CD4-positive, alpha-beta T cell treated with Interferon alpha-2 for 1 hour (primary cell): ENCODE data around the gene RECQL5.
A peak's percentile ranks its signal among the peaks of the same experiment; 100 is the strongest.

ENCODE experiments used
- DNase-seq, 2 donors: peaks; one replicate each; pipeline ENCODE4 v3.0.0-alpha.2; 2020 to 2022

RECQL5 gene

GRCh38 chr17:75685499-75685898 is 18.5 kb upstream of the RECQL5 start:
- DNase-seq: no peak

DNA sequence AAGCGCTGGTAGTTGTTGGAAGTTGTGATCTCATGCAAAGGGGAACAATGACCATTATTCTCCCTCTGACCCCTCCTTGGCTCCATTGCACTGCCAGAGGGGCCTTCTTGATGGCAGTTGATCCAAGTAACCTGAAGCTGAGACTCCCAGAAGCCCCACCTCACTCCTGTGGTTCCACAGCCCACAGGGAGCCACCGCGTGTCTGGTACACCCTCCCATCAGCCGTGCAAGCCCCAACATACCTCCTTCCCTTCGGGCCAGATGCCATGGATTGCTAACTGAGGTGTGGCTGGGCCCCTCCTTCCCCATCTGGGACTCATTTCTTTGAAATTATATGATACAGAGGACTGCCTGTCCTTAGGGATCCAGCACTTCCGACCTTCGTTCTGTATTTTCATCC is 18.0 kb upstream of the RECQL5 start:
- DNase-seq: no peak

- DNase-seq: no peak
These were observed 17.3 kb upstream of the RECQL5 start for GRCh38 chr17:75684249-75684648.

- DNase-seq: no peak
These were observed 16.6 kb upstream of the RECQL5 start for GRCh38 chr17:75683583-75683982.

- no peak for DNase-seq
These were observed 14.3 kb upstream of the RECQL5 start for GRCh38 chr17:75681289-75681688.

GRCh38 chr17:75680431-75680830 is 13.5 kb upstream of the RECQL5 start:
- no peak for DNase-seq

DNA sequence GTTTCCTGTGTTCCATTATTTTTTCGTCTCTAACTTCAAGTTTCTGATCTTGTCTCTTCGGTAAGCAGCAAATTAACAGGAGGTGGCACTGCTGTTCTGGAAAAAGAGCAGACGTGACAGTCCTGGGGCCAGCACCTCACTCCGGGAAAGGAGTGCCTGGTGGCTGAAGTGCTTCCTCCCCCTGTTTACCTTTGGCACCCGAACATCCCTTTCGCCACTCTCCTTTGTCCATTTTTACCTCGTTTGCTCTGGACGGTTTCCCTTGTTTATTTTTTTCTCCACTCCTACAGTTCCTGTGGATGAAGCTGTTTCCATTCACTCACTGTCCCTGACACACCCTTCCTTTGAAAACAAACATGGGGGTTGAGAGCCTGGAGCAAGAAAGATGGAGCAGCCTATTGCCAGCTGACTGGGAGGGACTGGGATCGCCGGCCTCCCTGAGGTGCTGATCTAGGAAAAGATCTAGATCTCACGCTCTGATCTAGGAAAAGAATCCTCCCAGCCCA is 12.8 kb upstream of the RECQL5 start:
- DNase-seq: no peak

- DNase-seq: no peak
These were observed 9.5 kb upstream of the RECQL5 start for GRCh38 chr17:75676461-75676860.

DNA sequence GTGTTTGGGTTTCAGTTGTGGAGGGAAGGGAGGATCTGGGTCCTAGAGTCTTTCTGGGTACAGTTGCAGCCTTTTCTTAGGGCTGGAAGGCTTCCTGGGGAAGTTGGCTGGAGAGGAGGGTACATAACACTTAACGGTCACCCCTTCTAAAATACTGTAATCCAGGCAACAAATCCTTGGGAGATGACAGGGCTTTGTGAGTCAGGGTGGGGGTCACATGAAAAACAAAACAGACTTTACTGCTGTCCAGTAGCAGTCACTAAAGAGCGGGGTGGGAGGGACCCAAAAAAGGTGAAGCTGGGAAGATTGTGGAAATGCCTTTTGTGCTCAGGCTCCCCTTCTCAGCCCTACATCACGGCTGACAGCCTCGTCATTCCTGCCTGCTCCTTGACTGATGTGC is 6.5 kb upstream of the RECQL5 start:
- DNase-seq: no peak

DNA sequence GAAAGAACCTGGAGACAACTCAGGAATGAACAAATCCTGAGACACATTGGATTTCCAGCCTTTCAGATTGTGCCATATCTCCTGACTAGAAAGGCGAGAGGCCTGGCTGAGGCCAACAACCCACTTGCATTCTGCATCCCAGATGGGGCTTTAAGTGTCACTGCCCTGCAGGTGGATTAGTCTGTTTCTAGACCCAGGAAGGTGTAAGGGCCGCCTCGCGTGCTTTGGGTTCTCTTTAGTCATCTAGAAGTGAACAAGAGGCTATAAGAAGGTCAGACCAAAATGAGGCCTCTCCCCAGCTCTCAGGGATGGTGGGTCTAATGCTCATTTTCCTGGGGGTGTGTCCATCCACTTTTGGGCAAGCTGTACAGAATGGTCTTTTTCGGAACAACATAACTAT is 5.1 kb upstream of the RECQL5 start:
- no peak for DNase-seq

DNA sequence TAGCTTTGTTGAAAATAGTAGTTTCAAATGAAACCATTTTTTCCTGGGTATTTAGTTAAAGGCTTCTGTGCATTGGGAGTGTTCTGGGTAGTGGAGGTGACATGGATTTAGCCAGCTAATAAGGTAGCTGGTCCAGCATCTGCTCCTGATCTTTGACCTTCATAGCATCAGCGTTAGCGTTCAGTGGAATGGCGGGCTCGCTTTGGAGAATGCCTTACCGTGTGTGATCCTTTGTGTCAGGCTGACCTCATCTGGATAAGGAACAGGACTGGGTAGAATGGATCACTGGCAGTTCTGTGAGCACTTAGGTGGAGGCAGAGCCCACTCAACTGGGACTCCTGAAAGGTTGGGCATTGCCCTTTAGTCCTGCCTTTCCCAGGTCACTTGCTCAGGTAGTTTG is 3.9 kb upstream of the RECQL5 start:
- no peak for DNase-seq

DNA sequence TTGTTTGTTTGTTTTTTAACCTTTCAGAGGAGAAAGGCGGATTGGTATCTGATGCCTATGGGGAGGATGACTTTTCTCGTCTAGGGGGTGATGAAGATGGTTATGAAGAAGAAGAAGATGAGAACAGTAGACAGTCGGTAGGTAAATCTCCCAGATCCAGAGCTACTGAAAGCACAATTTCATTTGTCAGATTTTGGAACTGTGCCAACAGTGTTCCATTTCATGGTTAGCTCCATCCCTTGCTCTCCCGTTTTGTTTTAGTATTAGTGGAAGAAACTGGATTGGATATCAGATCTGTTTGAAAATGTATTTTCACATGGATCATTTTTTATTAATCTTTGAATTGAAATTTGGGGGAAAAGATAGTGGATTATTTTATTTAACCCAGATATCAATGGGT is 1.5 kb upstream of the RECQL5 start:
- DNase-seq: no peak

DNA sequence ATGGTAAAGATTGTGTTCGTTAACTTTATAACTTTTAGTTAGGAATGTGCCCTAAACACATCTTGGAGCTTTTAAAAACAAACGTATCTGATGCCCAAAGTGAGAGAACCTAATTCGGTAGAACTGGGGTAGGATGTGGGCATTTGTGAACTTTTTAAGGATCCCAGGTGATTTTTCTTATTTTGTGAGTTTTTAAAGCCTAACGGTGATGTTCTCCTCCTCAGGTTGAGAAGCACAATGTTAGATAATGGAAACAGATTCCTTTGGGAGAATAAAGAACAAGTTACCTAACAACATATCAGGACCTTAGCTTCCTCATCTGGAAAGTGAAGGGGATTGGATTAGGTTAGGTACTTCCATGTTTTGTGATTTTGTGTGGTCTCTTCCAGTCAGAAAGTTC is 871 bp upstream of the RECQL5 start:
- no peak for DNase-seq

DNA sequence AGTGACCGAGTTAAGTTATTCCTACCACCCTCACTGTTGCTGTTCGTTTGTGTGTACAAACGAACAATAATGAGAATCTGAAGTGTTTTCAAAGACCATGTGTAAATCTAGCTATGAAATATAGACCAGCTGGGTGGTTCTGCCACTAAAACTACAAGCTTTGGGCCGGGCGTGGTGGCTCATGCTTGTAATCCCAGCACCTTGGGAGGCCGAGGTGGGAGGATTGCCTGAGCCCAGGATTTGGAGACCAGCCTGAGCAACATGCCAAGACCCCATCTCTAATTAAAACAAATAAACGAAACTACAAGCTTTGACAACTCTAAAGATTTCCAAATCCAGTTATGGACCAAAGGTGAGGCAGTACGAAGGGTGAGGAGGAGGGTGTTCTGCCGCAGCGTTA is 973 bp downstream of the RECQL5 start:
- DNase-seq: no peak

- peak in 1 of 2 donors; percentile 38 for DNase-seq
These were observed 2.8 kb downstream of the RECQL5 start for GRCh38 chr17:75664099-75664549.

- no peak for DNase-seq
These were observed 4.4 kb downstream of the RECQL5 start for GRCh38 chr17:75662511-75662910.

DNA sequence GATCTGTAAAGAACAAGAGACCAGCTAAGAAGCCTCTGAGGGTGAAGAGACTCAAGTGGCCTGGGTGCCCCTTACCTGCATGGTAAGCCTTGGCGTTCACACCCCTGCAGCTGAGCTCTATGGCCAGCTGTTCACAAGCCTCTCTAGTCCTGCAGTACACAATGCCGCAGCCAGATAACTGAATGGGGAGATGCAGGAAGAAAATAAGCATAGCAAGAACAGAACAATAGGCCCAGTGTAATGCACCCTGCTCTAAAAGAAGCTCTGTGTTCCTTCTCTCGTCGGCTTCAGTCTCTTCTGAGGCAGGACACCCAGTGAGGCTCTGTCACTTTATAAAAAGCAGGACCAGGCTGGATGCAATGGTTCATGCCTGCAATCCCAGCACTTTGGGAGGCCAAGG is 5.4 kb downstream of the RECQL5 start:
- DNase-seq: no peak

- DNase-seq: no peak
These were observed 8.7 kb downstream of the RECQL5 start for GRCh38 chr17:75658237-75658636.

GRCh38 chr17:75654176-75654575 is 12.8 kb downstream of the RECQL5 start:
- DNase-seq: no peak

DNA sequence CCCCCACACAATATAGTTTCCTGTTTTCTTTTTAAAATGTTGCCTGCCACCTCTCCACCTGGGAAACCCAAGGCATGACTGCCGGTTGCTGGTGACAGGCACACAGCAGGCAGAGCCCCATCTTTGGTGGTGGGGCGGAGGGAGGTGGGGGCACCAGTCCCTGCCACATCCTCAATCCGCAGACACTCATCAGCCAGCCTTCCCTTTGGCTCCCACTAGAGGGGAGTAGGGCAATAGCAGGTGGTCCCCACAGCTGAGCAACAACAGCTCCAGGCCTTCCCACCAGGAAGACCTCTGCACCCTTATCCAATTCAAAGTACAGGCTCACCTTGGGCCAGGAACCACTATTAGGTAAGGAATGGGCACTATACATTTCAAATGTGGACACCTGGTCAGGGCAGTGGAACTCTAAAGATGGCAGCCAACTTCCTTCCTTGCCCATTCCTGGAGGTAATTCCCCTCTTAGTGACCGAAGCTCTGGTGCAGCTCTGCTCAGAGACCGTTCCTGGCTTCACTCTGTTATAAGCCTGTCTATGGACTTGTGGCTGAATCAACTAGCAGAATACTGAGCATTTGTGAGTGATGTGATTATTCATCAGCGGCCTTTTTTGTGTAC is 13.9 kb downstream of the RECQL5 start:
- peak; percentile 28 to 37 for DNase-seq

GRCh38 chr17:75652341-75652740 is 14.6 kb downstream of the RECQL5 start:
- DNase-seq: no peak

DNA sequence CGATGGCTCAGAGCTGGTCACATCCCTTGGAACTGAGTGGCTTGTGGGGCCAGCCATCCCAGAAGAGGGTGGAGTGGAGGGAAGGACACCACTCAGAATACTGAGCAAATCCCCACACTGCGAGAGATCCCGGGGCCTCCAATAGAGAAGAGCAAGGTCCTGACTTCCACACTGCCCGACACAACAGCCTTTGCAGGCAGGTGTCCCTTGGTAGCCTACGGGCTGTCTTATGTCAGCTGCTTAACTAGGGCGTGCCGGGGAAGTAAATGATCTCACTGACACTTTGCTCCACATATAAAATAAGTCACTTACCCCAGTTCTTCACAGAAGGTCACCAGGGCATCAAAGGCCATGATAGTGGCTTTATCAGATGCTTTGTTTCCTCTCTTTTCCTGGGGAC is 16.1 kb downstream of the RECQL5 start:
- DNase-seq: no peak

GRCh38 chr17:75649687-75650086 is 17.3 kb downstream of the RECQL5 start:
- DNase-seq: no peak

DNA sequence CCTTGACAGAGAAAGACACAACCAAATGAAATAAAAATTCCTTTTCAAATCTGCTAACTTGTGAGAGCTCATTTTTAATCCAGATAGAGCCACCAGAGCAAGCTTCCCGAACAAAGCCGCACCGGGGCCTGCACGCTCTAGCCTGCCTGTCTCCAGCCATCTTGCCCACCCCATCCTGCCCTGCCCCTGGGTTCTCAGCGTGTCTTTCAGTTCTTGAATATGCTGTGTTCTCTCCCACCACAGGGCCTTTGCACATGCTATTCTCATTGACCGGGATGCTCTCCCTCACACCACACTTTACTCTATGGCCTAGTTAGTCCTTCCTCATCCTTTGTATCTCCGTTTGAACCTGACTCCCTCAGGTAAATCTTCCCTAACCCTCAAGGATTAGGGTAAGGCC is 19.0 kb downstream of the RECQL5 start:
- no peak for DNase-seq

DNA sequence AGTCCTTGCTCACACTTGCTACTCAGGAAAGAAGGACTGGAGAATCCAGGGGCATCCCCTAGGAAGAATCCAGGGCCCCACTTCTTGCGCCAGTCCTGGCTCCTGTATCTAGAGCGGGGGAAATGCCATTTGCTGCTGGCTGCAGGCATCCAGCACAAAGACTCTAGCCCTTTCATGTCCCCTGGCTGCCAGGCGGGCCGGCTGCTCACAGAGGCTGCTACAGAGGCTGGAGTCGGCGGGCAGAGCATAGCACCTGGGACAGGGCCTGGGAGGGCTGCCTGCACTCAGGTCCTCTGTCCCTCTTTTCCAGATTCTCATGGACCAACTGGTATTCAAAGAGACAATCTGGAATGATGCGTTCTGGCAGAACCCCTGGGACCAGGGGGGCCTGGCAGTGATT is 19.9 kb downstream of the RECQL5 start:
- DNase-seq: no peak

- no peak for DNase-seq
These were observed 20.3 kb downstream of the RECQL5 start for GRCh38 chr17:75646638-75646992.
